Measurements from ENCODE around the gene PSAT1.
A peak's percentile ranks its signal among the peaks of the same experiment; 100 is the strongest.

PSAT1 gene

DNA sequence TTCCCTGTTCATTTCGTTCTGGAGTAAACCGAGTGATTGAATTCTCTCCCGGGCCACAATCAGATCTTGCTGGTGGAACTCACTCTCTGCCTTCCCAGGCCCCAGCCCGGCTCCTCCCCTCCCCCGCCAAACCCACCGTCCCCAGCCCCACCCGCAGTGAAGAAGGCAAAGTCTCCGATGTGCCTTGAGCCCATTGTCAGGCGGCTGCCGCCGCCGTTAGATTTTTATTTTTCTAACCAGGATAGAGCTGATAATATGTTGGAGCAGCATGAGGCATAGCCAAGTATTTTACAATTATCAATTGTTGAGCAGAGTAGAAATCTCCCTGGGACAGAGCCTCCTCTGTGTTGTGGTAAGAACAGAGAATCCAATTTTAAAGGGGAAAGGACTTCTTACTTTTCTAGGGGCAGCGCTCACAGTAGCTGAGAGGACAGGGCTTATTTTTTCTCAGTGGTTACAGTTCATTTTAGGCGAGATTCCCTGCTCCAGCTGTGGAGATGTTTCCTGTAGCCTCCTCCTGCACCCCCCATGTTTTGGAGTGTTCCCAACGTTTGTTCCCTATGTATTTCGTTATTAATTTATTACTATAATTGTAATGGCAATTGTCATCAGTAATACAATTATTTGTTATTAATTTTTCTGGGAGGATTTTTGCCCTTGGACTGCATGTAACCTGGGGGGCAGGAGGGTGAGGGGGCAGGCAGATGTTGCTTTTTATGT lies 1.3 kb downstream of the PSAT1 start:
- no peak overlapping the region for H3K27ac ChIP-seq
- H3K27me3 ChIP-seq: no peaks in the 10 kb centered on the region

DNA sequence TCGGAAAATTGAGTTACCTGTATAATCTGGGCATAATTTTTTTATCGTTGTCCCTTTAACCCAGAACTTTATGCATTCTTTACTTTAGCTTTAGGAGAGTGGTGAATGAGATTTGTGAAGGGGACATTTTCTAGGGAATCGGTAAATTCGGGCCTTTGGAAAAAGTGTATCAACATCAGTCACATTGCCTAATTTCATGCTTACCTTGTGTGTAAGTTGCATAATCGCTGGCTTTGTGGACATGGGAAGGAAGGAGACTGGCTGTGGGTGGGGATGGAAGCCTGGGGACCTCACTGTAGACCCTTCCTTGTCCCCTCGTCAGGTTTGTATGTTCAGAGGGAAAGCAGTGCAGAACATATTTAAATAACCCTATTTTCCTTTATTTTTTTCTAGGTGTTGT lies 3.3 kb downstream of the PSAT1 start:
- TF ChIP-seq, protein P1, sequence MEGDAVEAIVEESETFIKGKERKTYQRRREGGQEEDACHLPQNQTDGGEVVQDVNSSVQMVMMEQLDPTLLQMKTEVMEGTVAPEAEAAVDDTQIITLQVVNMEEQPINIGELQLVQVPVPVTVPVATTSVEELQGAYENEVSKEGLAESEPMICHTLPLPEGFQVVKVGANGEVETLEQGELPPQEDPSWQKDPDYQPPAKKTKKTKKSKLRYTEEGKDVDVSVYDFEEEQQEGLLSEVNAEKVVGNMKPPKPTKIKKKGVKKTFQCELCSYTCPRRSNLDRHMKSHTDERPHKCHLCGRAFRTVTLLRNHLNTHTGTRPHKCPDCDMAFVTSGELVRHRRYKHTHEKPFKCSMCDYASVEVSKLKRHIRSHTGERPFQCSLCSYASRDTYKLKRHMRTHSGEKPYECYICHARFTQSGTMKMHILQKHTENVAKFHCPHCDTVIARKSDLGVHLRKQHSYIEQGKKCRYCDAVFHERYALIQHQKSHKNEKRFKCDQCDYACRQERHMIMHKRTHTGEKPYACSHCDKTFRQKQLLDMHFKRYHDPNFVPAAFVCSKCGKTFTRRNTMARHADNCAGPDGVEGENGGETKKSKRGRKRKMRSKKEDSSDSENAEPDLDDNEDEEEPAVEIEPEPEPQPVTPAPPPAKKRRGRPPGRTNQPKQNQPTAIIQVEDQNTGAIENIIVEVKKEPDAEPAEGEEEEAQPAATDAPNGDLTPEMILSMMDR (IDR thresholded peaks at IDR 0.05): no peak
- H3K36me3 ChIP-seq: no peaks in the 10 kb centered on the region
- H3K4me1 ChIP-seq: peaks cover 0 to 25% (median 15%) of the 10 kb centered on the region in 4 donors
- no peaks in the 10 kb centered on the region for H3K27me3 ChIP-seq
- no peak overlapping the region for H3K27ac ChIP-seq
- no peak for DNase-seq
- intact Hi-C loops (cut with DNase I; ENCODE audit: low total_unique reads): no loop called here
- H3K4me3 ChIP-seq: no peak overlapping the region
- H3K9me3 ChIP-seq: no peaks in the 10 kb centered on the region

More for the DNA sequence above, 1.3 kb downstream of the PSAT1 start:
- intact Hi-C loops (cut with DNase I; ENCODE audit: low total_unique reads): no loop called here
- H3K4me1 ChIP-seq: peaks cover 0 to 25% (median 15%) of the 10 kb centered on the region in 4 donors
- DNase-seq: no peak
- no peaks in the 10 kb centered on the region for H3K36me3 ChIP-seq
- TF ChIP-seq, protein P1 (IDR thresholded peaks at IDR 0.05): no peak
- H3K9me3 ChIP-seq: no peaks in the 10 kb centered on the region
- peak overlapping the region; percentile 57 to 69 for H3K4me3 ChIP-seq

DNA sequence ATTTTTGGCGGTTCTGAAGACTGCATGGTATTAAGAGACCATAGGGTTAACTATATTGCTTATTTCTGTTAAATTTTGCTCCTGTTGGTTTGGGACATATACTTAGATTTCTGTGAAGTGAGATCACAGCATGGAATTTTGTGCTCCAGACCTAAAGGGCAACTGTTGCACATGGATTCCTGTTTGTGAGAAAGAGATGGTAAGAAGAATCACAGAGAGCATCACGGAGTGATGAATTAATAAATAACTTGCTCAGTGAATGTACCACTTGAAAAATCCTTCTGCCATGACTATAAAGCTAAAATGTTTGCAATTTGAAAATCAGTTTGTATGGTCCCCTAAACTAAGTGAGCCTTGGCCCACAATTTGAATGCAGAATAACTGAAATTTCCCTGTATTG lies 4.5 kb downstream of the PSAT1 start:
- Histone ChIP-seq H3K36me3 (peaks cover 0 to 5% (median 3%) of the 10 kb centered on the region in 3 donors), H3K9me3 (no peaks in the 10 kb centered on the region), H3K4me1 (peaks cover 0 to 17% (median 13%) of the 10 kb centered on the region in 4 donors), H3K4me3 (no peak overlapping the region), H3K27me3 (no peaks in the 10 kb centered on the region), H3K27ac (no peak overlapping the region)
- DNase-seq: no peak
- TF ChIP-seq, protein P1 (IDR thresholded peaks at IDR 0.05): no peak
- intact Hi-C loops (cut with DNase I; ENCODE audit: low total_unique reads): no loop called here

DNA sequence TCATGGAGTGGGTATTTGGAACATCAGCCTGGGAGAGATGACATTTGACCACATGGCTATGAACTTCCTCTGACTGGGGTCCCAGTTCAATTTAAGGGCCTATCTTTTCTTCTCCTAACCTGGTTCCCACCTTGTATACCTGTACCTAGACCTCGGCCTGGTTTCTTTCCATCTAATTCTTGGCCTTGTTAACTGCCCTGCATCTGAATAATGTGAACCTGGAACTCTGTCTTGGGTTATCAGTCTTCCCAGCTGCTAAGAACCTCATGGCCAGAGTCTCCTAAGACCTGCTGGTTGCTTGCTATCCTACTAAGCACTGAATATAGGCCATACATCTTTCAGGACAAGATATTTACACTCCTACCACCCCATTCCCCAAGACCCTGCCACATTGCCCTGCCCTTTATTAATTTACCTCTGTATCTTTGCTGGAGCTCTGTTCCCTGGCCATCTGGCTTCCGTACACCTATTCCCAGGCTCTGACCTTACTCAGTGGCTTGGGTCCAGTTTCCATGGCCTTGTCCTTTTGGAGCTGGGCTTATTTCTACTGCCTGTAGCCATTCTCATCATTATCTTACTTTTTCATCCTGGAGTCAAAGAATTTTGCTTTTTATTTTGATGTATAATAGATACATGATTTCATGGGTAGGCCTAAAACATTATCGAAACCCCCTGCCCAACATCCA lies 6.6 kb downstream of the PSAT1 start:
- Histone ChIP-seq H3K27me3 (no peaks in the 10 kb centered on the region), H3K36me3 (peaks cover 0 to 8% (median 5%) of the 10 kb centered on the region in 3 donors), H3K9me3 (no peaks in the 10 kb centered on the region), H3K27ac (no peak overlapping the region), H3K4me1 (no peaks in the 10 kb centered on the region), H3K4me3 (no peak overlapping the region)
- intact Hi-C loops (cut with DNase I; ENCODE audit: low total_unique reads): no loop called here
- TF ChIP-seq, protein P1 (IDR thresholded peaks at IDR 0.05): no peak
- peak in 1 of 2 donors; percentile 10 for DNase-seq

DNA sequence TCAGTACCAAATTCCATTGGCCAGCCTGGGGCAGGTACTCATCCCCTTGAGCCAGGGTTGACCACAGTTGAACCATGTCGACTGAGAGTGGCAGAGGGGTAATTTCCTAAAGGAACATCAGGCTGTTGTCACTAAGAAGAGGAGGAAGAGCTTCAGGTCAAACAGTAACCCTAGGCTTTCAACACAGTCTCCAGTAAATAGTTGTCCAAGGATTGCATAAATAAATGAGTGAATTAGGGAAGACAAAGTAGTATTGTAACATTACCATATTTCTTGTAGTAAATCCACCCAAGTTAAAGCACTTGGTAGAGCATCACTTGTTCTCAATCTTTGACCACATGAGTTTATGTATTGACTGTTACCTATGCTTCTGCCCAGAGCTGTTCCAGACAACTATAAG lies 7.4 kb downstream of the PSAT1 start:
- Histone ChIP-seq H3K36me3 (peaks cover 0 to 8% (median 5%) of the 10 kb centered on the region in 3 donors), H3K9me3 (no peaks in the 10 kb centered on the region), H3K27me3 (no peaks in the 10 kb centered on the region), H3K27ac (no peak overlapping the region), H3K4me3 (no peak overlapping the region), H3K4me1 (no peaks in the 10 kb centered on the region)
- intact Hi-C loops (cut with DNase I; ENCODE audit: low total_unique reads): no loop called here
- peak in 1 of 2 donors; percentile 4 for DNase-seq
- TF ChIP-seq, protein P1 (IDR thresholded peaks at IDR 0.05): no peak

All from tibial artery (tissue), 4 donors.